ENCODE results near the gene BCR. TPM values are rescaled to one million over a fixed set of nuclear protein-coding genes. Genes with fewer than 3 reads are reported as not detected.
A peak's percentile ranks its signal among the peaks of the same experiment; 100 is the strongest.

Gene BCR
- total and polyA plus RNA-seq, 2 of the 8 experiments (the other 6 are each of a cell fraction or from before 2014, with no cell fraction given) = 66.7 to 130 TPM

GRCh38 chr22:23212061-23213021 lies 32.0 kb downstream of the BCR start:
- Histone ChIP-seq H3K27ac (ENCODE audit: low read depth, low read length) (no peak overlapping the region), H3K4me1 (replicated peaks in 1 of 4; ENCODE audit: control insufficient read depth in 3 of 4, insufficient read depth in 4 of 4, low read length in 3 of 4) (peaks cover 0 to 9% (median 0%) of the 10 kb centered on the region in 4 experiments; a peak in 5 of 7 replicates), H4K20me1 (replicated peaks in 1 of 2; ENCODE audit: control insufficient read depth in 1 of 2, insufficient read depth in 2 of 2, low read length in 2 of 2) (peaks cover 16 to 50% of the 10 kb centered on the region in 2 experiments), H3K14ac (ENCODE audit: insufficient read length) (no peak overlapping the region), H3K4me3 (ENCODE audit: extremely low read depth in 1 of 4, insufficient read depth in 2 of 4, low read depth in 3 of 4, low read length in 4 of 4) (no peak overlapping the region), H3K4me2 (ENCODE audit: insufficient read depth in 1 of 2, low read depth in 2 of 2, low read length in 2 of 2) (no peak overlapping the region), H3K9ac (replicated peaks in 1 of 4; ENCODE audit: extremely low read depth in 1 of 4, low read depth in 3 of 4, low read length in 3 of 4) (no peak overlapping the region; a peak in 1 of 7 replicates), H4K8ac (ENCODE audit: extremely low read depth, insufficient read depth, low read length) (no peak overlapping the region), H2BK5ac (ENCODE audit: low read depth, low read length) (no peak overlapping the region; the same call in 1 of the 2 replicates), H3K4ac (replicated peaks; ENCODE audit: insufficient read length, low read depth, low read length) (no peak overlapping the region), H3K56ac (replicated peaks; ENCODE audit: insufficient read length, low read depth, low read length) (no peak overlapping the region), H3K9me3 (ENCODE audit: insufficient read depth in 2 of 2, low read depth in 1 of 2, low read length in 1 of 2) (no peaks in the 10 kb centered on the region), H4K91ac (replicated peaks; ENCODE audit: insufficient read length, low read length) (no peak overlapping the region), H2AK5ac (ENCODE audit: low read depth, low read length) (no peak overlapping the region), H4K5ac (ENCODE audit: insufficient read length, low read depth, low read length) (no peak overlapping the region), H2BK15ac (ENCODE audit: low read length) (0 out of 2 replicates have a peak overlapping the region, but pooled peaks have one; percentile 11), H2BK20ac (ENCODE audit: low read length) (no peak overlapping the region), H2BK12ac (ENCODE audit: low read depth, low read length) (no peak overlapping the region), H3K79me2 (ENCODE audit: control insufficient read depth in 1 of 2, insufficient read depth in 2 of 2, low read length in 2 of 2) (peaks cover 36 to 96% of the 10 kb centered on the region in 2 experiments), H3K79me1 (ENCODE audit: low read depth, low read length) (peaks cover 33% of the 10 kb centered on the region), H3K36me3 (ENCODE audit: control insufficient read depth in 2 of 4, insufficient read depth in 4 of 4, low read length in 3 of 4) (peaks cover 0 to 2% (median 0%) of the 10 kb centered on the region in 4 experiments; a peak in 1 of 8 replicates), H3K23ac (ENCODE audit: insufficient read length) (no peak overlapping the region), H2AFZ (ENCODE audit: low read length) (no peak overlapping the region), H2BK120ac (replicated peaks; ENCODE audit: low read depth, low read length) (no peak overlapping the region), H3K23me2 (ENCODE audit: low read depth, low read length) (no peaks in the 10 kb centered on the region), H3K27me3 (replicated peaks in 1 of 4; ENCODE audit: control insufficient read depth in 3 of 4, extremely low read depth in 1 of 4, insufficient read depth in 3 of 4, low read length in 3 of 4) (no peaks in the 10 kb centered on the region), H3K18ac (ENCODE audit: extremely low read depth, low read length) (no peak overlapping the region)
- no peak for DNase-seq (ENCODE audit: low read depth in 1 of 2, low spot score in 2 of 2)
- ChIA-PET POLR2A (ENCODE audit: partially characterized antibody) (interaction anchor here (0.6 to 3.5 kb wide), 4 partner anchors 8 to 31 kb away, joined by 3 to 10 read pairs (median 4); no protein-coding TSS in a partner anchor), CTCF (ENCODE audit: partially characterized antibody) (interaction anchor here (0.6 to 1.6 kb wide), 7 partner anchors 9 to 70 kb away, joined by 3 to 4 read pairs (median 3); no protein-coding TSS in a partner anchor)
- no peak for FAIRE-seq
- 89% methylated on average over 10 of the region's 10 CpGs; no CpG with 5 or more reads in 1 of the 2 experiments for WGBS, 2 experiments (ENCODE audit: extremely low coverage in 1 of 2, insufficient coverage in 1 of 2, insufficient read length in 1 of 2, insufficient replicate concordance in 2 of 2, low coverage in 1 of 2, low lambda C conversion rate in 2 of 2, missing lambda C conversion rate in 1 of 2)
- TF ChIP-seq RXRA (IDR thresholded peaks at IDR 0.05; ENCODE audit: insufficient read depth, low read depth, low read length) = no peak
- no peak for TF ChIP-seq SUZ12 (IDR thresholded peaks at IDR 0.05; ENCODE audit: low read length)
- TF ChIP-seq, protein P1, sequence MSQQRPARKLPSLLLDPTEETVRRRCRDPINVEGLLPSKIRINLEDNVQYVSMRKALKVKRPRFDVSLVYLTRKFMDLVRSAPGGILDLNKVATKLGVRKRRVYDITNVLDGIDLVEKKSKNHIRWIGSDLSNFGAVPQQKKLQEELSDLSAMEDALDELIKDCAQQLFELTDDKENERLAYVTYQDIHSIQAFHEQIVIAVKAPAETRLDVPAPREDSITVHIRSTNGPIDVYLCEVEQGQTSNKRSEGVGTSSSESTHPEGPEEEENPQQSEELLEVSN (IDR thresholded peaks at IDR 0.05) = no peak
- TF ChIP-seq RFX5 (IDR thresholded peaks at IDR 0.05; ENCODE audit: borderline replicate concordance, low read depth, low read length) = no peak
- no peak for TF ChIP-seq JUND (IDR thresholded peaks at IDR 0.05; ENCODE audit: low read length)
- no peak for TF ChIP-seq TBP (IDR thresholded peaks at IDR 0.05; ENCODE audit: low read depth, low read length)
- TF ChIP-seq CBX5 (IDR thresholded peaks at IDR 0.05; ENCODE audit: low read depth, low read length) = no peak
- no peak for TF ChIP-seq EP300 (IDR thresholded peaks at IDR 0.05; ENCODE audit: borderline replicate concordance in 1 of 2, low read depth in 2 of 2, low read length in 2 of 2)
- no peak for TF ChIP-seq EGR1 (IDR thresholded peaks at IDR 0.05; ENCODE audit: borderline replicate concordance, low read depth, low read length)
- TF ChIP-seq POU5F1 (IDR thresholded peaks at IDR 0.05; ENCODE audit: low read depth, low read length) = no peak

Measured in H1 (cell line).